ENCODE measurements around the gene QRFP.

Gene QRFP

GRCh38 chr9:130888146-130888885 is 8.3 kb downstream of the QRFP start:
- DNase-seq, result no peak

DNA sequence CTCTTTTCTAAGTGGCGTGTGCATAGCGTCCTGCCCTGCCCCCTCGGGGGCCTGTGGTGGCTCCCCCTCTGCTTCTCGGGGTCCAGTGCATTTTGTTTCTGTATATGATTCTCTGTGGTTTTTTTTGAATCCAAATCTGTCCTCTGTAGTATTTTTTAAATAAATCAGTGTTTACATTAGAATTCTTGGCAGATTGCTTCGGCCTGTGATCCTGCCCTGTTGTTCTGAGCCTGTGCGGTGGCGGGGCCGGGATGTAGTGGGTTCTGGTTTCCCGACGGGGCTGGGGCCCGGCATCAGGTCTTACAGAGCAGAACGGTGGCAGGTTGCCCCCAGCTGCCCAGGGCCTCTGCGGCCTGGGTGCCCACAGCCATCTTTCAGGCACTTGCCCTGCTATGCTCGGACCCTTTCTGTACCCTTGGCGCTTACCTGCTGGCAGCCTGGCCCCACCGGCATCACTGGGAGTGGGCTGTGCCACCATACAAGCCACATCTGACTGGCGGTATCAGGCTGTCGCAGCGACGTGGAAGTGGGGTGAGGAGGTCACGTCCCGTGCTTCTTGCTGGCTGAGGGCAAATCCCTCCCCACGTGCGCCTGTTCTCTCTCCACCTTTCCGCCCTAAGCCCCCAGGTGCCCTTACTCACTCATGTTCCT is 9.0 kb downstream of the QRFP start:
- DNase-seq, result no peak

- no peak for DNase-seq
Observed at GRCh38 chr9:130886981-130887380, 9.6 kb downstream of the QRFP start.

DNA sequence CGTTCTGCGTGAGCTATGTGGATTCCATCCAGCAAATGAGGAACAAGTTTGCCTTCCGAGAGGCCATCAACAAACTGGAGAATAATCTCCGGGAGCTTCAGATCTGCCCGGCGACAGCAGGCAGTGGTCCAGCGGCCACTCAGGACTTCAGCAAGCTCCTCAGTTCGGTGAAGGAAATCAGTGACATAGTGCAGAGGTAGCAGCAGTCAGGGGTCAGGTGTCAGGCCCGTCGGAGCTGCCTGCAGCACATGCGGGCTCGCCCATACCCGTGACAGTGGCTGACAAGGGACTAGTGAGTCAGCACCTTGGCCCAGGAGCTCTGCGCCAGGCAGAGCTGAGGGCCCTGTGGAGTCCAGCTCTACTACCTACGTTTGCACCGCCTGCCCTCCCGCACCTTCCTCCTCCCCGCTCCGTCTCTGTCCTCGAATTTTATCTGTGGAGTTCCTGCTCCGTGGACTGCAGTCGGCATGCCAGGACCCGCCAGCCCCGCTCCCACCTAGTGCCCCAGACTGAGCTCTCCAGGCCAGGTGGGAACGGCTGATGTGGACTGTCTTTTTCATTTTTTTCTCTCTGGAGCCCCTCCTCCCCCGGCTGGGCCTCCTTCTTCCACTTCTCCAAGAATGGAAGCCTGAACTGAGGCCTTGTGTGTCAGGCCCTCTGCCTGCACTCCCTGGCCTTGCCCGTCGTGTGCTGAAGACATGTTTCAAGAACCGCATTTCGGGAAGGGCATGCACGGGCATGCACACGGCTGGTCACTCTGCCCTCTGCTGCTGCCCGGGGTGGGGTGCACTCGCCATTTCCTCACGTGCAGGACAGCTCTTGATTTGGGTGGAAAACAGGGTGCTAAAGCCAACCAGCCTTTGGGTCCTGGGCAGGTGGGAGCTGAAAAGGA is 10.9 kb downstream of the QRFP start:
- DNase-seq, result no peak

DNA sequence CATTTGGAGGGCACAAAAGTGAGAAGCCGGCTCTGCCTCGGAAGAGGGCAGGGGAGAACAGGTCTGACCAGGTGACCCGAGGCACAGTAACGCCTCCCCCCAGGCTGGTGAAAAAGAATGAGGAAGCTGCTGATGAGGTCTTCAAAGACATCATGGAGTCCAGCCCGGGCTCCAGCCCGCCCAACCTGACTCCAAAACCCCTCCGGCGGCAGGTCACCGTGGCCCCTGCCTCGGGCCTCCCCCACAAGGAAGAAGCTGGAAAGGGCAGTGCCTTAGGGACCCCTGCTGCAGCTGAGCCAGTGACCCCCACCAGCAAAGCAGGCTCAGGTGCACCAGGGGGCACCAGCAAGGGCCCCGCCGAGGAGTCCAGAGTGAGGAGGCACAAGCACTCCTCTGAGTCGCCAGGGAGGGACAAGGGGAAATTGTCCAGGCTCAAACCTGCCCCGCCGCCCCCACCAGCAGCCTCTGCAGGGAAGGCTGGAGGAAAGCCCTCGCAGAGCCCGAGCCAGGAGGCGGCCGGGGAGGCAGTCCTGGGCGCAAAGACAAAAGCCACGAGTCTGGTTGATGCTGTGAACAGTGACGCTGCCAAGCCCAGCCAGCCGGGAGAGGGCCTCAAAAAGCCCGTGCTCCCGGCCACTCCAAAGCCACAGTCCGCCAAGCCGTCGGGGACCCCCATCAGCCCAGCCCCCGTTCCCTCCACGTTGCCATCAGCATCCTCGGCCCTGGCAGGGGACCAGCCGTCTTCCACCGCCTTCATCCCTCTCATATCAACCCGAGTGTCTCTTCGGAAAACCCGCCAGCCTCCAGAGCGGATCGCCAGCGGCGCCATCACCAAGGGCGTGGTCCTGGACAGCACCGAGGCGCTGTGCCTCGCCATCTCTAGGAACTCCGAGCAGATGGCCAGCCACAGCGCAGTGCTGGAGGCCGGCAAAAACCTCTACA is 11.8 kb downstream of the QRFP start:
- no peak for DNase-seq

DNA sequence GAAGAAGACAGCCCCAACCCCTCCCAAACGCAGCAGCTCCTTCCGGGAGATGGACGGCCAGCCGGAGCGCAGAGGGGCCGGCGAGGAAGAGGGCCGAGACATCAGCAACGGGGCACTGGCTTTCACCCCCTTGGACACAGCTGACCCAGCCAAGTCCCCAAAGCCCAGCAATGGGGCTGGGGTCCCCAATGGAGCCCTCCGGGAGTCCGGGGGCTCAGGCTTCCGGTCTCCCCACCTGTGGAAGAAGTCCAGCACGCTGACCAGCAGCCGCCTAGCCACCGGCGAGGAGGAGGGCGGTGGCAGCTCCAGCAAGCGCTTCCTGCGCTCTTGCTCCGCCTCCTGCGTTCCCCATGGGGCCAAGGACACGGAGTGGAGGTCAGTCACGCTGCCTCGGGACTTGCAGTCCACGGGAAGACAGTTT is 12.5 kb downstream of the QRFP start:
- DNase-seq, result no peak

GRCh38 chr9:130883479-130883878 is 13.1 kb downstream of the QRFP start:
- no peak for DNase-seq

GRCh38 chr9:130882696-130883225 is 13.9 kb downstream of the QRFP start:
- no peak for DNase-seq

DNA sequence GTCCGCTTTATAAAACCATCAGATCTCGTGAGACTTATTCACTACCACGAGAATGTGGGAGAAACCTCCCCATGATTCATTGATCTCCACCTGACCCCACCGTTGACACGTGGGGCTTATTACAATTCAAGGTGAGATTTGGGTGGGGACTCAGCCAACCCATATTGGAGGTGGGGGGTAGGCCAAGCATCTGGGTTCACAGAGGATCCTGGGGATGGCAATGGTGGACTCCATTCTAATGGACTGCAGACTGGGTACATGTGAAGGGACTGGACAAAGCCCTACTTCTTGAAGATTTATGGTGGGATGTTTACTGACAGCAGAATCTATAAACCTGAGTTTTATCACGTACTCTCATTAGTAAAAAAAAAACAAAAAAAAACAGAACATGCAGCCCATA is 15.1 kb downstream of the QRFP start:
- DNase-seq, result no peak

DNA sequence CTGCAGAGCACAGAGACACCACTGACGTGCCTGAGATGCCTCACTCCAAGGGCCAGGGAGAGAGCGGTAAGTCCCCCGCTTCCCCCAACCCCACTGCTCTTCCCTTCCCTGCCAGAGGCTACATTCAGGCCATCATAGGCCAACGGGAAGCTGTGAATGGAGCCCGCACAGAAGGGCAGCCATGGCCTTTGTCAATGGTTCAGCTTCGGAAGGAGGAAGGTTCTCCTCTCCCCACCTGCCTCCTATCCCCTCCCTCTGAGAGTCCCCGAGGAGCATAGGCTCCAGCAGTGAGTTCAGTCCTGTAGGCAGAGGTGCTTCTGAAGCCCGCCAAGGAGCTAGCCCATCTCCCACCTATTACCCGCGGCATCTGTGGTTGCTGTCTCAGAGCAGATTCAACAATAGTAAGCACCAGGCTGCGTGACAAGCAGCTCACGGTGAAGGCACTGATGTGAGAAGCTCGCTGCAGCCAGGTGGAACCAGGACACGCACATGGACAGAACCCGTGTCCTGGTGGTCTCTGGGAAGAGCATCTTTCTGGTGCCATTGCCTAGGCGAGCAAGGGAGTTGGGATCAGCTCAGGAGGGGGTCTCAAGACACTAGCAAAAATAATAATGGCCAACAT is 15.9 kb downstream of the QRFP start:
- DNase-seq, result no peak

DNA sequence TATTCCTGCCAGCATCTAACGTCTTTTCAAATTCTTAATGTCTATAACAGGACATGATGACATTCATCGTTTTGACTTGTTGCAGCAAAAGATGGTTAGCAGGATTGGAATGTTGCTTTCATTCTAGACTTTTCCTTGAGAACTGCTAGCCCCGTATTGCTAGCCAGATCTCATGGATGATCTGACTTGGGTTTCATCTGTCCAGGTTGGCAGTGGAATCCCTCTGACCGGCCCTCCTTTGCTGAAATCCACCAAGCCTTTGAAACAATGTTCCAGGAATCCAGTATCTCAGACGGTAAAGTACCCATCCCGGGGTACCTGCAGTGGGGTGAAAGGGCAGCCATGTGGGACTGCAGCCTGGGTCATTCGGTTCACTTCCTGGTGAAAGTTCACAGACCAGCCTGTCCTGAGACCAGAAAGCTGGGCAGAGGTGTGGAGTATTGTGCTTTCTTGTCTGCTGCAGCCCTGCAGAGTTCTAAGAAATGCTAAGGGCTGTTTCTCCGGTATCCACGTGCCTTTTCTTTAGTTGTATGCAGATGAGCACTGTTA is 16.7 kb downstream of the QRFP start:
- DNase-seq, result no peak

GRCh38 chr9:130878295-130878694 is 18.3 kb downstream of the QRFP start:
- DNase-seq, result no peak

DNA sequence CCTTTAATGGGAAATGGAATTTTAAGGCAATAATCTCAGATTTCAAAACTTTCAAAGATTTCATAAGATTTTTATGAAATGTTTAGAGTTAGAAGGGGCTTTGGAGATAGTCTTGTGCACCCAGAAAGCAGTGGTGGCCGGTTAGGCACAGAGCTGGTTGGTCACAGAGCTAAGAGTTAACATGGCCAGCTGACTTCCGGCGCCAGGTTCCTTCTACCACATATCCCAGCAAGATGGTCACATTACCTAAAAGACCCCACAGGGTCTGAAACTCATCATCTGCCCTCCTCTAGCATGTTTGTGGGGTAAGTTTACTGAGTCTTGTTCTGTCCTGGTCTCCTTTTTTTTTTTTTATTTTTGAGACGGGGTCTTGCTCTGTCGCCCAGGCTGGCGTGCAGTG is 19.3 kb downstream of the QRFP start:
- no peak for DNase-seq

DNA sequence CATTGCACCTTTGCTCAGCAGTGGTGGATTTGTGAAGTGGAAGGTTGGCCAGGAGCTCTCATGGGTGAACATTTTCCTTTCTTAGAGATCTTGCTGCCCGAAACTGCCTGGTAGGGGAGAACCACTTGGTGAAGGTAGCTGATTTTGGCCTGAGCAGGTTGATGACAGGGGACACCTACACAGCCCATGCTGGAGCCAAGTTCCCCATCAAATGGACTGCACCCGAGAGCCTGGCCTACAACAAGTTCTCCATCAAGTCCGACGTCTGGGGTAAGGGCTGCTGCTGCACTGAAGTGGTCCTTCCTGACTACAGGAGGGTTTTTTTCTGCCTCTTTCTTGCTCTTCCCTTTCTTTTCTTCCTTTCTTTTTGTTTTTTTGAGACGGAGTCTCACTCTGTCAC is 21.8 kb downstream of the QRFP start:
- no peak for DNase-seq

DNA sequence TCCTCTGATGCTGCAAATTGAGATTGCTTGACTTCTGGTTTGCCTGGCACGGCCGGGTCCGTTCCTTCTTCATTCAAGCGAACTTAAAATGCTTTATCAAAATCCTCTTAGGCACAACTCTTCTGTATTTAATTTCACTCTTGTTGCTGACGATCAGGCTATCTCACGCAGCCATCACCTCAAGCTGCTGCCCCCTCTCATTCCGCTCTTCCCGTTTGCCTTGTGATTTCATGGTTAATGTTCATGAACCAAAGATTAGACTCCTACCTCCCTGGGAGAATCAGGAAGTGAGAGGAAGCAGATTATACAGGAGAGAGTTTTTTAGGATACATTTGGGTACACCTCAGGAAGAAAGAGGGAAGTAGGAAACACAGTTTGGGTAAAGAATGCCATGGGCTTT is 22.6 kb downstream of the QRFP start:
- no peak for DNase-seq

DNA sequence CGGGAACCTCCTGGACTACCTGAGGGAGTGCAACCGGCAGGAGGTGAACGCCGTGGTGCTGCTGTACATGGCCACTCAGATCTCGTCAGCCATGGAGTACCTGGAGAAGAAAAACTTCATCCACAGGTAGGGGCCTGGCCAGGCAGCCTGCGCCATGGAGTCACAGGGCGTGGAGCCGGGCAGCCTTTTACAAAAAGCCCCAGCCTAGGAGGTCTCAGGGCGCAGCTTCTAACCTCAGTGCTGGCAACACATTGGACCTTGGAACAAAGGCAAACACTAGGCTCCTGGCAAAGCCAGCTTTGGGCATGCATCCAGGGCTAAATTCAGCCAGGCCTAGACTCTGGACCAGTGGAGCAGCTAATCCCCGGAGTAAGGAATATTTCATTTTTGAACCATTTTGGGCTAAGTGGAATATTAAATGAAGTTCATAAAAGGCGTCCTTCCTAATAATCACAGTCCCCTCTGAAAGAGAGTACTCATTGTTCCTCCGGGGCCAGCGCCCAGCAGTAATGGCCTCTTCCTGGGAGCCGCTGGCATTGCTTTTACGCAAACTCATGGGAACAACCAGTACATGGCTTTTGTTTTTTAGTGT is 23.6 kb downstream of the QRFP start:
- DNase-seq, result no peak

DNA sequence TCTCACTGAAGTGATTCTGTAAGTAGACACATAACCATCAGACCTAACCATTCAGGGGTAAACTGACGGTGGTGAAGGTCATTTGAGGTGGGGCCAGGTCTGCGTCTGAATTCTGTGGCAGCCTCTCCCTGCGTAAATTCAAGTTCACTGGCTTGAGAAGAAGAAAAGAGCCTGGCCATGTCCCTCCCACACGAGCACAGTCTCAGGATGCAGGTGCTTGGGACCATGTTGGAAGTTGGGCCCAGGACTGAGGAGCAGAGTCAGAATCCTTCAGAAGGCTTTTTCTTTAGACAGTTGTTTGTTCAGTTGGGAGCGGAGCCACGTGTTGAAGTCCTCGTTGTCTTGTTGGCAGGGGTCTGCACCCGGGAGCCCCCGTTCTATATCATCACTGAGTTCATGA is 24.1 kb downstream of the QRFP start:
- no peak for DNase-seq

GRCh38 chr9:130872093-130872492 is 24.5 kb downstream of the QRFP start:
- no peak for DNase-seq

- DNase-seq, result no peak
Observed at GRCh38 chr9:130871395-130872062, 25.1 kb downstream of the QRFP start.

All from GDM1 (cell line).